MCF 10A (cell line): Measurements from ENCODE around the gene MITF. TPM values are rescaled to one million over a fixed set of nuclear protein-coding genes. Genes with fewer than 3 reads are reported as not detected.

Experiments used
- BruUV-seq: library from RNA; stranded (reverse); fragments of 400-500 nt; replicated peaks from 2 replicates; lab custom pipeline; 2021; lab: Mats Ljungman, UMichigan
- CTCF ChIA-PET: fragments of 300-600 bp; sonication (Branson Sonifier 250); formaldehyde crosslinking; extraction: SDS; loops from one replicate; lab custom pipeline; 2021; ENCODE audit warnings: antibody characterized with exemption, inconsistent platforms; lab: Yijun Ruan, JAX
- POLR2A ChIA-PET: fragments of 300-600, 350-650 bp; sonication (Branson Sonifier 250); formaldehyde crosslinking; extraction: SDS; loops from one replicate; lab custom pipeline; 2020; ENCODE audit warnings: antibody characterized with exemption, inconsistent platforms; lab: Yijun Ruan, JAX
- DNase-seq: peaks from one replicate; pipeline ENCODE4 v3.0.0-alpha.2; 2018; ENCODE audit not compliant: unreplicated experiment
- H3K27ac Mint-ChIP-seq: one replicate; pipeline ENCODE4 v1.8.0; 2022; ENCODE audit warnings: mild to moderate bottlenecking, low read depth, mixed read lengths; ENCODE audit not compliant: unreplicated experiment
- H3K27me3 Mint-ChIP-seq: one replicate; pipeline ENCODE4 v1.8.0; 2022; ENCODE audit warnings: mixed read lengths; ENCODE audit not compliant: insufficient read depth, unreplicated experiment
- H3K36me3 Mint-ChIP-seq: one replicate; pipeline ENCODE4 v1.8.0; 2022; ENCODE audit warnings: mild to moderate bottlenecking, moderate library complexity, mixed read lengths; ENCODE audit not compliant: insufficient read depth, unreplicated experiment
- H3K4me1 Mint-ChIP-seq: one replicate; pipeline ENCODE4 v1.8.0; 2022; ENCODE audit warnings: mixed read lengths; ENCODE audit not compliant: insufficient read depth, unreplicated experiment
- H3K4me3 Mint-ChIP-seq: one replicate; pipeline ENCODE4 v1.8.0; 2022; ENCODE audit warnings: mild to moderate bottlenecking, moderate library complexity, mixed read lengths; ENCODE audit not compliant: unreplicated experiment
- H3K9me3 Mint-ChIP-seq: one replicate; pipeline ENCODE4 v1.8.0; 2022; ENCODE audit warnings: mixed read lengths; ENCODE audit not compliant: unreplicated experiment
- CTCF ChIP-seq: fragments of 200-600 bp; IDR thresholded peaks from one replicate; pipeline ENCODE4 v1.8.0; 2022; ENCODE audit warnings: antibody characterized with exemption, mild to moderate bottlenecking; ENCODE audit not compliant: unreplicated experiment
- intact Hi-C: fragments of 100-400 bp; cut with micrococcal nuclease; formaldehyde crosslinking; loops from 2 replicates; pipeline ENCODE4 v1.14.1; 2022
- total RNA-seq: library from RNA; stranded (reverse); gene quantifications from 2 replicates; pipeline ENCODE4 v1.2.3, GENCODE V29; 2022

MITF gene
- total RNA-seq, 1 experiment from 2014 or later, result 16.1 TPM

GRCh38 chr3:69871868-69872267 lies 132.6 kb downstream of the MITF start:
- no peak overlapping the region for H3K27ac Mint-ChIP-seq
- ChIA-PET POLR2A (no interaction called here), CTCF (no interaction called here)
- no peaks in the 10 kb centered on the region for H3K27me3 Mint-ChIP-seq
- BruUV-seq, result no TSS peak
- peaks cover 15% of the 10 kb centered on the region for H3K4me1 Mint-ChIP-seq
- H3K4me3 Mint-ChIP-seq, result no peak overlapping the region
- intact Hi-C loops, result no loop called here
- no peak for DNase-seq
- TF ChIP-seq CTCF, result no peak
- H3K36me3 Mint-ChIP-seq, result no peaks in the 10 kb centered on the region
- H3K9me3 Mint-ChIP-seq, result no peaks in the 10 kb centered on the region

- BruUV-seq, result no TSS peak
- no peak for DNase-seq
- intact Hi-C loops, result no loop called here
- Mint-ChIP-seq H3K9me3 (no peaks in the 10 kb centered on the region), H3K27me3 (no peaks in the 10 kb centered on the region), H3K4me3 (no peak overlapping the region), H3K27ac (no peak overlapping the region), H3K4me1 (peaks cover 12% of the 10 kb centered on the region), H3K36me3 (no peaks in the 10 kb centered on the region)
- TF ChIP-seq CTCF, result no peak
- POLR2A ChIA-PET, result no interaction called here
- CTCF ChIA-PET, result interaction anchor here (0.7 kb wide), 1 partner anchor 138 kb away, joined by 4 read pairs; no protein-coding TSS in a partner anchor
Observed at GRCh38 chr3:69872783-69873378, 133.6 kb downstream of the MITF start.

- no peak overlapping the region for H3K4me3 Mint-ChIP-seq
- no peaks in the 10 kb centered on the region for H3K4me1 Mint-ChIP-seq
- no peaks in the 10 kb centered on the region for H3K27me3 Mint-ChIP-seq
- intact Hi-C loops, result no loop called here
- H3K27ac Mint-ChIP-seq, result no peak overlapping the region
- no peaks in the 10 kb centered on the region for H3K36me3 Mint-ChIP-seq
- ChIA-PET POLR2A (interaction anchor here (1.3 kb wide), 1 partner anchor 15 kb away, joined by 5 read pairs; no protein-coding TSS in a partner anchor), CTCF (interaction anchor here (1.1 kb wide), 1 partner anchor 184 kb away, joined by 3 read pairs; no protein-coding TSS in a partner anchor)
- H3K9me3 Mint-ChIP-seq, result no peaks in the 10 kb centered on the region
- TF ChIP-seq CTCF, result no peak
- no peak for DNase-seq
- BruUV-seq, result no TSS peak
Observed at GRCh38 chr3:69876073-69876472, 136.8 kb downstream of the MITF start.

GRCh38 chr3:69878254-69878653 lies 139.0 kb downstream of the MITF start:
- Mint-ChIP-seq H3K27me3 (no peaks in the 10 kb centered on the region), H3K9me3 (no peaks in the 10 kb centered on the region), H3K27ac (no peak overlapping the region), H3K36me3 (no peaks in the 10 kb centered on the region), H3K4me3 (no peak overlapping the region), H3K4me1 (no peaks in the 10 kb centered on the region)
- ChIA-PET POLR2A (no interaction called here), CTCF (interaction anchor here (0.6 to 1.4 kb wide), 3 partner anchors 23 to 397 kb away, joined by 3 to 4 read pairs (median 3); no protein-coding TSS in a partner anchor)
- intact Hi-C loops, result no loop called here
- no peak for DNase-seq
- no TSS peak for BruUV-seq
- no peak for TF ChIP-seq CTCF
